Left ventricle myocardium superior (tissue), 1 donor: ENCODE results near the gene ANAPC4. TPM values are rescaled to one million over a fixed set of nuclear protein-coding genes. Genes with fewer than 3 reads are reported as not detected.
A peak's percentile ranks its signal among the peaks of the same experiment; 100 is the strongest.
"Not testable (repeated sequence)": the region's sequence is repeated elsewhere in the genome, so short reads cannot be mapped to it uniquely, and the experiment has no call there.

ENCODE experiments used
- ATAC-seq: fragments of 200-7000 bp; cut with Tn5 transposase; one replicate; pipeline ENCODE4 v1.9.1; 2020; ENCODE audit warnings: mild to moderate bottlenecking, moderate library complexity
- DNase-seq: peaks from one replicate; pipeline ENCODE4 v3.0.0-alpha.2; 2020
- intact Hi-C: fragments of 100-400 bp; cut with micrococcal nuclease; formaldehyde crosslinking; loops from one replicate; pipeline ENCODE4 v1.11.0; 2022
- total RNA-seq: library from RNA; stranded (reverse); fragmentation: NEBNext Ultra II Directional; extraction: Animal tissue kit (Norgen Biotek cat#: 25700); gene quantifications from one replicate; pipeline ENCODE4 v1.2.1, GENCODE V29; 2021
- donor health status: DM: no; HTN: yes; CAD: no; lungs with severe emphysema.

ANAPC4 gene
- total RNA-seq, 1 donor from 2014 or later, result 11.4 TPM

GRCh38 chr4:25372549-25372948 is 4.5 kb upstream of the ANAPC4 start:
- DNase-seq, ATAC-seq, intact Hi-C loops: not testable (repeated sequence)

DNA sequence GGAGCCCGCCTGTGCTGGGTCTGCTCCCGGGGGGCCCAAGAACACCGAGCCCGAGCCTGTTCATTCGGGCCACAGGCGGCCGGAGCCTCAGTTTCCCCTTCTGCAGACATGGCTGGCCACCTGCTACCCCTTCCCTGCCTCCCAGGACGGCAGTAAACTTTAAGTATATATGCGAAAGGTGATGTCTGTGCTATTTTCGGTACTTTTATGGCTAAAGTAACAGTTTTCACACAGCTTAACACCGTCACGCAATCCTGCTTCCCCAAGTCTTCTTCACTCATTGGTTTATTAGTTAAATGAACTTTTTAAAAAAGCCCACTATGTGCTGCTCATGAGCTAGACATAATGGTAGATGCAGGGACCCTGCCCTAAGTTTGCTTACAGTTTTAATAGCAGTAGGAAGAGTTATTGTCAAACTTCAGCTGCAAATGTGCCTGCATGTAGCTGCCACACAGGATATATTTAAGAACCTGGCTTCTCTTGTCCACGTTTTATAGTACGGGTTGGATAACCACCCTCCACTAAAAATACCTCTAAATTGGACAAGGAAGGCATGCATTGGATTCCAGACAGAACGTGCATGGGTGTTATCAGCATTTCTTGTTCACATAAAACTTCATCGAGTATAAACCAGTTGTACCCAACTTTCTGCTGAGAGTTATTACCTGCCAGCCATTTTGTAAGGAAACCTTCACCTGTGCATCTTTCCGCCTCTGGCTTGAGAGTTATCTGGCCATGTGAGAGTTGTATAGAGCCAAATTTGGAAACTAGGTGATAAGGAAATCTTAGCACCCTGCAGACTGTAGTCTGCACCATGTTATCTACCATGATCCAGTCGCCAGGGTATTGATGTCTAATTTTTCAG is 741 bp downstream of the ANAPC4 start:
- DNase-seq, result no peak
- no peak for ATAC-seq
- intact Hi-C loops, result no loop called here

DNA sequence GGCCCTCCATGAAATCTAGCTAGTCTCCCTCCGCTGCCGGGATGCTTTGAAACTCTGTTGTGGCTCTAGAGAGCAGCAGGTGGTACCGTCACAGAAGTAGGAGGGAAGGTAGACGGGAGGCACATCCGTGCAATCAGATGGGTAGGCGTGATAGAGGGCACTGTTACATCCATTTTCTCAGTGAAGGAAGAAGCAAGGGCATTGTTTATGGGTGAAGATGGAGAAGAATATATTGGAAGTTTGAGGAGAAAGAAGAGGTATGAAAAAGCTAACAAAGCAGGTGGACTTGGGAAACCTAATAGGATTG is 1.3 kb downstream of the ANAPC4 start:
- DNase-seq, result no peak
- ATAC-seq, result no peak
- intact Hi-C loops, result no loop called here

GRCh38 chr4:25379591-25379990 is 2.5 kb downstream of the ANAPC4 start:
- DNase-seq (no peak), ATAC-seq (no peak)
- intact Hi-C loops, result no loop called here

- intact Hi-C loops, result no loop called here
- DNase-seq (no peak), ATAC-seq (no peak)
These were observed 6.6 kb downstream of the ANAPC4 start for GRCh38 chr4:25383647-25384046.

- ATAC-seq, result no peak
- DNase-seq, result no peak
- intact Hi-C loops, result no loop called here
These were observed 9.9 kb downstream of the ANAPC4 start for GRCh38 chr4:25386926-25387325.

DNA sequence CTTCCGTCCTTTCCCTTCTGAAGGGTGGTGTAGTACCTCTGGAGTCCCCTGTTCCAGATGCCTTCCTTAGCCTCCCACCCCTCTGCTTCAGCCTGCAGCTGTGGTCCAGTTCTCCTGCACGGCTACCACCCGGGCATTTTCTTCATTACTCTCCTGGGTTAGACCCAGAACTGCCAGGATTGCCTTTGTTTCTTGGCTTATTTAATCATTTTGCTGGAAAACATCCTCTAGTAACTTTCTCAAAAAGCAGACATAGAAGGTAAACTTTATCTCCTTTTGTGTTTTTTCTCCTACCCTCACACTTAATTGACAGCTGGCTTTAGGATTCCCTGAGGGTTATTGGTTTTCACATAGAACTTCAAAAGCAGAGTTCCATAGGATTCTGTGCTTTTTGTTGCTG is 20.2 kb downstream of the ANAPC4 start:
- intact Hi-C loops, result no loop called here
- DNase-seq (no peak), ATAC-seq (no peak)

DNA sequence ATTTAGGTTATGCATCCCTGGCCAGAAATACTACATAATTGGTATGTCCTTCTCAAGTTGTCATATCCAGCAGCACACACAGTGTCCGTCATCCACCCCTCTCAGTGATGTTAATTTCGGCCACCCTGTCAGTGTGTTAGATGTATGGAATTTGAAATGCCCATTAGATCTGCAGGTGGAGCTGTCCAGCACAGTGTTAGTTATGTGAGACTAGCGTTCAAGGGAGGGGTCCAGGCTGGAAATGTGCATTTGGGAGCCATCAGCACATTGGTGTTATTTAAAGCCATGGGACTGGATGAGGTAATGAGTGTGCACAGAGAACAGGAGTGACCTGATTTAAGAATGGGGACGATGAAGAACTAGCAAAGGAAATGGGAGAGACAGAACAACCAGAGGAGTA is 22.4 kb downstream of the ANAPC4 start:
- intact Hi-C loops, result no loop called here
- ATAC-seq (no peak), DNase-seq (no peak)

DNA sequence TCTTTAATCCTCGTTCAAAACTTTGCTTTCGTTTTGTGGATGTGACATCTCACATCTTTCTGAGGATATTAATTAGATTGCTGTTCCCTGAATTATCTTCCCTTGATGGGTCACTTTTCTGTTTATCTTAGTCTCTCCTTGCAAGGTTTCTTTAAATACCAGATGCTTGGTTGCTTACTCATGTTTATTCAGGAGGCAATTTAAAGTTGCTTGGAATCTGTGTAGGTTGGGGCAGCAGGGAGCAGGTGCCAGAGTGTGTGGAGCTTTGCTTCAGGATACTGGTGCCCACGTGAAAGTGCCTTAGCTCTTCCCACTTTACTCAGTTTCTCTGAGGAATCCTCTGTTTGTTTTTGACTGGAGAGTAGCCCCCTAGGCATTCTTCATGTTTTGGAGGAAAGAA is 24.0 kb downstream of the ANAPC4 start:
- intact Hi-C loops, result no loop called here
- DNase-seq, result no peak
- ATAC-seq, result no peak

GRCh38 chr4:25402521-25402920 is 25.5 kb downstream of the ANAPC4 start:
- DNase-seq, result no peak
- ATAC-seq, result no peak
- intact Hi-C loops, result no loop called here

GRCh38 chr4:25403699-25404098 is 26.6 kb downstream of the ANAPC4 start:
- no peak for DNase-seq
- no peak for ATAC-seq
- intact Hi-C loops, result no loop called here

GRCh38 chr4:25405453-25405852 is 28.4 kb downstream of the ANAPC4 start:
- intact Hi-C loops, result no loop called here
- DNase-seq (no peak), ATAC-seq (no peak)

GRCh38 chr4:25406081-25406692 is 29.1 kb downstream of the ANAPC4 start:
- no peak for ATAC-seq
- DNase-seq, result no peak
- intact Hi-C loops, result no loop called here

- DNase-seq, result no peak
- ATAC-seq, result no peak
- intact Hi-C loops, result no loop called here
These were observed 33.9 kb downstream of the ANAPC4 start for GRCh38 chr4:25410820-25411529.

DNA sequence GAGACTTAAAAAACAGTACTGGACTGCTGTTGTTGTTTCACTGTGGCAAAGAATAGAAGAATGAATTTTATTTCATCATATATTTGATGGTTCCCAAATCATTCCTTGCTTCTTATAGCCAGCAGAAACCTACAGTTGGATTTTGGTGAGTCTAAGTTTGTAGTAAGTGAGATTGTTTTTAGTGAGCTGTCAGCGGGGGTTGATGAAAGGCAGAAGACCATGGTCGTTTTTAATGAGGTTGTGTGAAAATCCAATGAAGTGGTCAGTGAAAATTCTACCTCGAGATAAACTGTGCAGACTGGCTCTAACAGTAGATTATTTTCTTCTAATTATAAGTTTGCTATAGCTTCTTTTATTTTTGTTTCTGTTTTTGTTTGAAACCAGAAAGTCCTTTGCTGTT is 36.2 kb downstream of the ANAPC4 start:
- intact Hi-C loops, result no loop called here
- DNase-seq (no peak), ATAC-seq (no peak)

DNA sequence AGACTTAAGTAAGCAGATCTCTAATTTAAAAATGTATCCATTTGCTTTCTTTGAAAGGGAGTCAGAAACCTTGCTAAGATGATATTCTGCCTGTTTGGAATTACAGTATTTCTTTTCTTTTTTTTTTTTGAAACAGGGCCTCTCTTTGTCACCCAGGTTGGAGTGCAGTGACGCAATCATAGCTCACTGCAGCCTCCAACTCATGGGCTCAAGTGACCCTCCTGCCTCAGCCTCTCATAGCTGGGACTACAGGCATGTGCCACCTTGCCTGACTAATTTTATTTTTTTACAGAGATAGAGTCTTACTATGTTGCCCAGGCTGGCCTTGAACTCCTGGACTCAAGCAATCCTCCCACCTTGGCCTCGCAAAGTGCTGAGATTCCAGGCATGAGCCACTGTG is 40.0 kb downstream of the ANAPC4 start:
- intact Hi-C loops, result no loop called here
- ATAC-seq (no peak), DNase-seq (no peak)

DNA sequence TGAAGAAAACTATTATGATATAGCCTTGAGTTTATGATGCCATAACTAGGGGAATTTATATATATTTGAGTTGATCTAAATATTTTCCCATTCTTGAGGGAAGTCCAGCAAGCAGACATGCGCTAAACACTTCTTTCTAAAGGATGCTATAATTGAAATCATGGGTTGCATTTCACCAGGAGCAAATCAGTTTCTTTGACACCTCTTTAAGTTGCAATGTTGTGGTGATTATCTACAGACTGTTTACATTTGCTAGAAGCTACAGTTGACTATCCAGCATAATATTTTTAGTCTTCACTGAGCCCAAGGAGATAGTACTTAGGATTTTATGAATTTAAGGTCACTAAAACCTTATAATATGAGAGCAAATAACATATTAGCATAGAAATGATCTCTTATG is 43.9 kb downstream of the ANAPC4 start:
- ATAC-seq (no peak), DNase-seq (no peak)
- intact Hi-C loops, result no loop called here

- intact Hi-C loops, result no loop called here
- ATAC-seq, result no peak
These were observed 44.9 kb downstream of the ANAPC4 start for GRCh38 chr4:25421816-25422525.

GRCh38 chr4:25423548-25423947 is 46.5 kb downstream of the ANAPC4 start:
- DNase-seq (no peak), ATAC-seq (peak; percentile 82)
- intact Hi-C loops, result no loop called here

More at GRCh38 chr4:25421816-25422525, 44.9 kb downstream of the ANAPC4 start:
- no peak for DNase-seq
